Left lobe of liver (tissue), 2 donors: ENCODE data around the gene ZNF511. TPM values are rescaled to one million over a fixed set of nuclear protein-coding genes. Genes with fewer than 3 reads are reported as not detected.

Source experiments
- ATAC-seq: fragments of 200-7000 bp; cut with Tn5 transposase; one replicate; pipeline ENCODE4 v1.9.1; 2020; ENCODE audit warnings: mild to moderate bottlenecking, moderate library complexity
- DNase-seq: peaks from one replicate; pipeline ENCODE4 v3.0.0-alpha.2; 2020; ENCODE audit warnings: low spot score
- total RNA-seq: library from RNA; stranded (reverse); gene quantifications from one replicate; pipeline ENCODE4 v1.2.1, GENCODE V29; 2021
- donor health status: DM: no; HTN: no; CAD: no; lungs with moderate emphysema.
- donor health status: DM: no; HTN: yes; CAD: no.

Gene ZNF511
- total RNA-seq, 1 donor from 2014 or later = 30.2 TPM

DNA sequence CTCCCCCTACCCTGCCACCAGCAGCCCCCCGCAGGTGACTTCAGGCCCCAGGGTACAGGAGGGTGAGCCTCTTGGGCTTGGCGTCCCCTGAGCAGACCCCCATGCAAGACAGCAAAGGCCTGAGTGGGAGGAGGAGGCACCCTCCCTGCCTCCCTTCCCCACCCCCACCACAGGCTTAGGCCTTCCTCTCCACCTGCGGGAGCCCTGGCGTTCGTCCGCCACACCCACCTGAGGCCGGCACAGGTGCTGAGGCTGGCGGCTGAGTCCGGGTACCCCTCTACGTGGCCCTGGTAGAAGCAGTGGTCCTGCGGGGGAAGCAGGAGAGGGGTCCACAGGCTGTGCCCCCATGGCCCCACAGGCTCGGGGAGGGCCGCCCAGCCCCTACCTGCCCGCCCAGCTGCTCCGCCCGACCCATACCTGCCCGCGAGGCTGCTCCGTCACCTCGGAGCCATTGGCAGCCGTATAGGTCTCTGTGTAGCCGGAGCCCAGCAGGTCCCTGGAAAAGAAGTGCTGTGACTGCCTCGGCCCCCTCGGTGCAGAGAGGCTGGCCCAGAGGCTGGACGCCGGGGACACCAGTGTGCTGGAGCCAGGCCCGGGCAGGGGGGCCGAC lies 35.1 kb upstream of the ZNF511 start:
- DNase-seq (no peak), ATAC-seq (no peak)

- ATAC-seq = no peak
- no peak for DNase-seq
These were observed 33.7 kb upstream of the ZNF511 start for GRCh38 chr10:133274751-133275683.

GRCh38 chr10:133275684-133276092 lies 33.0 kb upstream of the ZNF511 start:
- DNase-seq (no peak), ATAC-seq (no peak)

DNA sequence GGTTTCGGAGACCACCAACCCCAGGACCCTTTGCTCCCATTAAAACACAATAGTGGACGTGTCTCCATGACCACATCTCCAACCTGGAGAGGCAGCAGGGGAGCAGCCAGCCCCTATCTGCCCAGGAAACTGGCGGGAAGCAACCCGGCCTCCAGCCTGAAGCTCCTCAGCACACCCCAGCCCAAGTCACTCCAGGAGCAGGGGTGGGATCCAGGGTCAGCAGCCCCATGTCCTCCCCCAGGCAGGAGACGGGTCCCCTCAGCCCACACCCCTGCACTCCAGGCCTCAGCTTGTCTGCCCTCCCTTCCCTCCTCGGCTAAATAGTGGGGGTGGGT lies 32.6 kb upstream of the ZNF511 start:
- DNase-seq (no peak), ATAC-seq (no peak)

DNA sequence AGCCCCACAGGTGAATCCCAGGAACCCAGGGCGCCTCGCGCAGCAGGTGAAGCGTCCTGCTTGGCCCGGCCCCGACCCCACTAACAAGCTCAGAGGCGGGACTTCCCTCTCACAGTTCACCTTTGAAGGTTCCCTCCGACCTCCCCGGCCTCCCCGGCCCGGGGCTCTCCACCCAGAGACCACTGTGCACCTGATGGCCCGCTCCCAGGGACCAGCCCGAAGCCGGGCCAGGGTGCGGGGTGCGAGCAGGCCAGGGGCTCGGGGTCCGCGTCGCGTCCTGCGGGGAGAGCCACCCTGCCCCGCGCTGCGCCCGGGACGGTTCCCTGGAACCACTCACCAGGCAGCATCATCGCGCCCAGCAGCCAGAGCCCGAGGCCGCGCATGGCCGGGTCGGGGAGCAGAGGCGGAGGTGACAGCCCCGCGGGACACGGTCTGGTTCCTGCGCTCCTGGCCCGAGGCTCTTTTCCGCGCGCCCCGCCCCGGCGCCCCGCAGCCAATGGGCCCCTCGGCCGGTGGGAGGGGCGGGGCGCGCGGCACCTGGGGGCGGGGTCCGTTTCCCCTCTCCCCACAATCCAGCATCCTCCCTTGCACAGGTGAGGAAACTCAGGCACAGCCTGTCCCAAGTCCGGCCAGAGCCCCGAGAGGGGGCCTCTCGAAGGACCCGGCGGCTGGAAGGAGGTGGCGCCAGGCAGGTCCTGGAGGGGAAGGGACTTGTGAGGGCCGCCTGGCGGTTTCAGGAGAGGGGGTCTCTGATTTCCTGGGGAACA lies 32.1 kb upstream of the ZNF511 start, which contains the start of gene ADAM8:
ADAM8 (minus strand) TSS at position 434 of the 767 bp plus-strand sequence; CDS start at position 383, 51 bp downstream.
- ATAC-seq (no peak), DNase-seq (no peak)

DNA sequence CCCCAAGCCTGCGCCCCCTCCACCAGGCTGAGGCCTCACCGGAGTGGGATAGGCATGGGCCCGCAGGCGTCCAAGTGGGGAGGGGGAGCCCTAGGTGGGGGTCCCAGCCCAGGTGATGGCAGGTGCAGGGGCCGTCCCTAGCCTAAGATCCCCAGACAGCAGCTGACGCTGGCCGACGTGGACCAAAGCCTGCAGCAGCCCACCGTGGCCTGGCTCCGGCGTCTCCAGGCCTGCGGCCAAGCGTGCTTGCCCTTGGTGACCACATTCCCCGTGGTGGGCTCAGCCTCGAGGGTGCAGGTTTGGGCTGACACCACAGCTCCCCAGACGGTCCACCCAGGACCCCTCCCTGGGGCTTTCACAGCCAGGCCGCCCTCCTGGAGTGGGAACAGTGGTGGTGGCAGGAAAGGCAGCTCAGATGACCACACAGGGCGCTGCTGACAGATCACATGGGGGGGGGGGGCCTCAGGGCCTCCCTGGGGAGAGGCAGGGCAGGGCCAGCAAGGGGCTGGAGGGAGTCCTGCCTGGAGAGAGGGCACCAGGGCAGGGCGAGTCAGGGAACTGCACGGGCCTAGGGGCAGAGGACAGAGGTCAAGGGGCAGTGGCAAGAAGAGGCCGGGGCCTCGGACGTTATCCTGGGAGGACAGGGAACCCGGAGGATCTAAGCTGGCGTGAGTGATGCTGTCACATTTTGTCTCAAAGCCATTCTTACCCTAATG lies 31.3 kb upstream of the ZNF511 start:
- ATAC-seq (peak; percentile 18), DNase-seq (no peak)

DNA sequence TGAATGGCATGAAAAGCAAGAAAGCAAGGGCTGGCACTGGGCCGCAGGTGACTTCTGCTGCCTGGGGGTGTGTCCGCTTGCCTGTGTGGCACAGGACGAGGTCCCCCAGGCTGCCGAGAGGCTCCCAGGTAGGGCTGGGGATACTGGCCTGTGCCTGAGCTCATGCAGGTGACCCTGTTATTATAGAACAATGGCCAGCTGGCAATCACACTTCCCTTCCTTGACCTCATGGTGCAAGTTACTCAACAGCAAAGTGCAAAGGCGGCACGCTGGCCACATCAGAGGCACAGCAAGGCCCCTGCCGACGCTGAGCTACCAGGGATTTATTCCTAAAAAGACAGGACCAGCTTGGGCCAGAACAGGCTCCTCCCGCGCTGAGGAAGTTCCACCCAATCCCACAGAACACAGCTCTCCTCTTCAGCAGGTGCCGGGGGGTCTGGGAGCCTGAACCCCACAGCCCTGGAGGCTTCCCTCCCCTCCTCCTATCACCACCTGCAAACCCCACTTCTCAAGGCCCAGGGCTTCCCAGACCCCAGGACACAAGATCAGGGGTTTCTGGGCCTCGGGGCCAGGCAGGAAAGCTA lies 30.6 kb upstream of the ZNF511 start:
- ATAC-seq = peak; percentile 76
- DNase-seq = peak; percentile 83

DNA sequence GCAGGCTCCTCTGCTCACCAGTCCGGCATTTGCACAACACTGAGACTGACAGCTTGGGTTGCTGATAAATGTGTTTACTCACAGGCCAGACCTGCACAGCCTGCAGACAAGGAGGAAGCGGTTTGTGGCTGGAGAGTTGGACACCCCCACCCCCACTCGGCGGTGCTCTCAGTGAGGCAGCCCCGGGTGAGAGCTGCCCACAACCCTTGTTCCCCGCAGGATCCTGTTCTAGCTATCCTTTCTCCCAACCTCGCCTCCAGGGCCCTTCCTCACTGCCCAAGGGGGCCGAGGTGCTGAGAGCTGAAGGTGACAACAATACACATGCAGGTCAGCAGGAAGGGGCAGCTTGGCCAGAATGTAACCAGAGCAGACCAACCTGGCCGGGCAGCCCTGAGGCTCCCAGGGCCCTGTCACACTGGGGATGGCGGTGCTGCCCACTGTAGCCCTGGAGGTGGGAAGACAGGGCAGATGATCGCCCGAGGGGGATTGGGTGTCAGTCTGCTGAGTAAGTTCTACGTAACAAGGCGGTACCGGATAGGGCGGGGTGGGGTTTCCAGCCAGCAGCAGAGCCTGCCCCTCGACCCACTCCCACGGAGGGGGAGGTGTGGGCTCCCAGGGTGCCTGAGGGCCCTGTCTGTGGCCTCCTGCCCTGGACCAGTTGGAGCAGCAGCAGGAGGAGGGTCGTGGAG lies 30.0 kb upstream of the ZNF511 start:
- DNase-seq = peak; percentile 78
- ATAC-seq = peak; percentile 81

DNA sequence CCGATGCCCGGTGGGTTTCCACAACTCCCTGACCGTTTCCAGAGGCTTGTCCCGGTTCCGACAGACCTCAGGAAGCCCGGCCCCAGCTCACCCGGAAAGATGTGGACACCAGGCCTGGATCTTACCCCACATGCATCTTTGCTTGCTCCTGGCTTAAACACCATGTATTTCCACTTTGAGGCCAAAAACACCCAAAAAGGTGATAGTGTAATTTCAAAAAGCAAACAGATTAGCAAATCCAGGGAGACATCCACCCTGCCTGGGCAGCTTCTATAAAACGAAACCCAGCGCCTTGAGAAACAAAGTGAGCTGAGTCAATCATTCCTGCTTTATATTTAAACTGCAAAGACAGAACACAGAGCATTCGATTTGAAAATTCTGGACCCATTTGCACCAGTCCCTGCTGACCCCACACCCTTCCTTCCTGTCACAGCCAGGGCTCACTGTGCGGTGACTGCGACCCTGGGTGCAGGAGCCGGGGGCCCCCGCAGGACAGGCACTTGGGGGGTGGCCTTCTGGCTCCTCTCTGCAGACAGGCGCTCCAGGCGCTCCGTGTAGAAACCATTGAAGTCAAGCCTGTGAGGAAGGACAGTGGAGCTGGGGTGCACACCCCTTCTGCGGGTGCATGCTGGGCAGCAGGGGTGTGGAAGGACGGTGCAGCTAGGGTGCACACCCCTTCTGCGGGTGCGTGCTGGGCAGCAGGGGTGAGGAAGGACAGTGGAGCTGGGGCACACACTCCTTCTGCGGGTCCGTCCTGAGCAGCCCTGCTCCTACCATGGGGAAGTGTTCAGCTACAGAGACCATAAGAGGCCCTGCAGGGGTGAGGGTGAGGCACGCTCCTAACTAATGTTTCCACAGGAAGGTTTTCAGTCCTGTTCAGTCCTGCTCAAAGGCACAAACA lies 29.1 kb upstream of the ZNF511 start:
- no peak for ATAC-seq
- DNase-seq = no peak

DNA sequence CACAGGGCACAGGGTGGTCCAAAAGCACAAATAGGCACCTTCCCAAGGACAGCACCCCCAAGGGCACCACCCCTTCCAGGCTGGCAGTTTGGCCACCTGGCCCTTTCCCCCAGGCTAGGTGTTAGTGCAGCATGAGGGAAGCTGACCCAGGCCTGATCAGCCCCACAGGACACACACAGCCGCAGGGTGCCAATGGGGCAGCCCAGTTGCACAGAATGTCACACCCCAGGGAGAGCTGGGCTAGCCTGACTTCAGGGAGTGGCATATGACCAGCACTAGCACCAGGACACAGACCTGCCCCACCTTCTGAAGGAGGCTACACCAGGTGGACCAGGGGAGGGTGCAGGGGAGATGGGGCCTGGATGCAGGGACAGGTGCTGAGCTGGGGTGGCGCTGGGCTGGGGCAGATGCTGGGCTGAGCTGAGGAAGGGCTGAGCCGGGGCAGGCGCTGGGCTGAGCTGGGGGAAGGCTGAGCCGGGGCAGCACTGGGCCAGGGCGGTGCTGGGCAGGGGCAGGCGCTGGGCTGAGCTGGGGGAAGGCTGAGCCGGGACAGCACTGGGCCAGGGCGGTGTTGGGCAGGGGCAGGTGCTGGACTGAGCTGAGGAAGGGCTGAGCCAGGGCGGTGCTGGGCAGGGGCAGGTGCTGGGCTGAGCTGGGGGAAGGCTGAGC lies 28.2 kb upstream of the ZNF511 start:
- ATAC-seq = no peak

GRCh38 chr10:133281084-133281483 lies 27.6 kb upstream of the ZNF511 start:
- DNase-seq (no peak), ATAC-seq (no peak)

More for the DNA sequence above, 28.2 kb upstream of the ZNF511 start:
- no peak for DNase-seq

DNA sequence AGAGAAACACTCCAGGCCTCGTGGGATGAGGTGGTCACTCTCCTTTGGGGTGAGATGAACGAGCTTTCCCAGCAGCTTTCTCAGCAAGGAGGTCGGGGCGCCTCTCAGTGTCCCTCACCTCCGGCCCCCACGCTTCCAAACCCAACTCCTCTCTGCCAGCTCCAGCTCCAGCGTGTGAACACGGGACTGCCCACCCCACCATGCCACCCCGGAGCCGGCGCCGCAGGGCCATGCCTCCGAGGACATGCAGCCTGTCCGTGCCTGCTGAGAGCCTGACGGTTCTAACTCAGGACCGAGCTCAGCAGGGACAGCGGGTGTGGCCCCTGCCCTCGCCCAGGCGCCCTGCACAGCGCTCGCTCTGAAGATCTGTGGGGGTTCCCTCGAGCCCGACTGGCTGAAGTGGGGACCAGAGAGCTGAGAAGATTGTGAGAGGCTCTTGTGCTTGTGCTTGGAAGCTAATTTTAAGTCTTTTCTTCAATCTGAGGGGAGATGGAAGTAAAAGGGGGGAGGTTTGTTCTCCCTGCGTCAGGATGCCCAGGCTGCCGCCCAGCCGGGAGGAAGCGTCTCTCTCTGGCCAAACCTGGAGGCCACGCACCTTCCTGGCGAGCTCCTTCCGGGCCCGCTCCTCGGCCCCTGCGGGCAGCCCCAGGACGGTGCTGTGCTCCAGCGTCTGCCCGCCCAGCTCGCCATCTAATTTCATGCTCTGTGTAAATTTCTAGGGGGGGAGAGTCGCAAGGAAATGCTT lies 26.9 kb upstream of the ZNF511 start:
- ATAC-seq = no peak
- no peak for DNase-seq

DNA sequence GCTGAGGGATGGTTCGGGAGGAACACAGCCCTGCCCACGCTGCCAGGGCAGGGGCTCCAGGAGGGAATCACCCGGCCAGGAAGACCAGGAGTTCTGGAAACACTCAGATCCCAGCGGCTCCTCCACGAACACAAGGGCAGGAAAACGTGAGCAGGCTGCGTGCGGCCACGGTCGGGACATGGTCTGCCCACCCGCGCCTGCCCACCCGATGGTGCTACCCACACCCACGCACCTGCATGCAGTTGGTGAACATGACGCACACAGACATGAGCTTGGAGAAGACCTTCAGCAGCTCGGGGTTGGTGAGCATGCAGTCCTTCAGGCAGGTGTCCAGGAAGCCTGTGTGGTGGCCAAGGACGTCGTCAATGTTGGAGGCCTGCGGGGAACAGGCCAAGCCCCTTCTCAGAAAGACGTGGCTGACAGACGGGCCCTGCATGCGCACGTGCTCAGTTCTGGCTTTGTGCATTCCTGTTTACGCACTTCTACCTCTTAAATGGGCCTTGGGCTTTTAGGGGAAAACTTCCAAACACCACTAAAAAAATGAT lies 25.8 kb upstream of the ZNF511 start:
- no peak for DNase-seq

GRCh38 chr10:133283931-133284330 lies 24.8 kb upstream of the ZNF511 start:
- ATAC-seq (no peak), DNase-seq (no peak)

More for the DNA sequence above, 25.8 kb upstream of the ZNF511 start:
- ATAC-seq = no peak

GRCh38 chr10:133285217-133285616 lies 23.5 kb upstream of the ZNF511 start:
- DNase-seq = no peak
- ATAC-seq = no peak

DNA sequence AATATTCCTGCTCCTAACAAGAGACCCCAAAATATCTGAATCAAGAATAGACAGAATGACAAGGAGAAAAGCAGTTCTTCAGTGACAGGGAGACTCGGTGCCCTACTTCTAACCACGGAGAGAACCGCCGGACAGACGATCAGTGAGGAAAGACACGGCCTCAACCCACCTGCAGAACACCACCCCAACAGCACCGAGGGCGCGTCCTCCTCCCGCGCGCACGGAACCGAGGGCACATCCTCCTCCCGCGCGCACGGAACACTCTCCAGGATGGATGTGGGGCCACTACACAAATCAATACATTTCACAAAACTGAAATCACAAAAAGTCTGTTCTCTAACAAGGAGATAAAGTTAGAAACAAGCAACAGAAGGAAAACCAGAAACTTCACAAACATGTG lies 22.3 kb upstream of the ZNF511 start:
- DNase-seq = no peak
- ATAC-seq = no peak

- ATAC-seq = no peak
- no peak for DNase-seq
These were observed 20.7 kb upstream of the ZNF511 start for GRCh38 chr10:133287832-133288500.
